Measurements from ENCODE around the gene TXNRD1.
"Not testable (repeated sequence)": the region's sequence is repeated elsewhere in the genome, so short reads cannot be mapped to it uniquely, and the experiment has no call there.

Gene TXNRD1

DNA sequence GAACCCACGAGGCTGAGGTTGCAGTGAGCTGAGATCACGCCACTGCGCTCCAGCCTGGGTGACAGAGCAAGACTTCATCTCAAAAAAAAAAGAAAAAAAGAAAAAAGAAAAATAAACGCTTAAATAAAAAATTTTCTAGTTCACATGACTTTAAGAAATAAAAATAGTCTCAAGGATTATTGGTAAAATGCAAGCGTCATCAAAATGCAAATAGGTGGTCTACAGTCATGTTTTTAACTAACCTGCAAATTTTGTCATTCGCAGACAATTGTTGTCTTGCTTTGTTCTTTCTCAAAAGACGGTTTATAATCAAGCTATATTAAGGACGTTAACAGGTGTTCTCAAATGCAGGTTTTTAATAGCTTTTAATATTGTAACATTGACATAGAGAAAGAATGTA, 22.4 kb downstream of the TXNRD1 start:
- no peak for DNase-seq (ENCODE audit: low read depth)

DNA sequence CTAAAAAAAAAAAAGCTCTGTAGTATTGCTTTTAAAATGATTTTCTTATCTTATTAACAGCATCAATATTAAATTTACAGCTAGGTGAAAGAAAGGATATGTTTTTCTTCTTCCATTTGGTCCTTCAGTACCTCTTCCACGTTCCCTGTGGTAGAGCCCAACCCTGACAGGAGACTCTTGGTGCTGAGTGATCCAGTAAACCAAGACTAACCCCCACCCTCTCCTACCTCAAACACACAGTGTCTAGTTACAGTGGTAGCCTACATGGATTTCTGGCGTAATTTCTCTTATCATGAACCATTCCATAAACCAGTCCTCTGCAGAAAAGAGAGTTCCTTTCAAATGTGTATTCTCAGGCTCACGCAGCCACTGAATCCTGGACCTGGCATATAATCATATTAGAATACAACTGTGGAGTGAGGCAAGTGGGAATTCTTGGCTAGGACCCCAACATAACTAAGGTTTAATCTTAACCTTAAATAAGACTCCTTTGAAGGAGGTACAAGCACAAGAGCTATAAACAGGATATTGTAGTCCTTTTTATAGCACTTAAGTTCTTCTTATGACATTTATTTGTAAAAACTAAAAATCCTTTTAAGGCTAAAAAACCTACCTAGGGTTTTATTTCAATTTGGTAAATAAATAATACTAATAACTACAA, 27.1 kb downstream of the TXNRD1 start:
- no peak for DNase-seq (ENCODE audit: low read depth)

DNA sequence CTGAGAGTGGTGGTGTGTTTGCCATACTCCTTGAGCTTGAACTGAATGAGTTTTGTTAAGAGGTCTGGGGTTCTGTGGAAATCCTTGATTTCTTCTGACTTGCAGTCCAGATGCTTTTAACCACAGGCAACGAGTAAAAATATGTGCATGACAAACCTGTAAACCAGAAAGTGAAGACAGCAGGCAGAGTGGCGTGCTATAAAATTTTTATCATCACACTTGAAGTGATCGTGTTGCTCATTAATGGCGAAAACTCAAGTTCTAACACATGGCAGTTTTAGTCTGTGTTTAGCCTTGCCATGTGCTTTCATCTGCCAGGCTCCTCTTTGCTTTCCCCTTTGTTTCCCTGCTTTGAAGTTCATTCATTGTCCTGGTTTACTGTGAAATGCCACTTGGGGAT, 28.0 kb downstream of the TXNRD1 start:
- no peak for DNase-seq (ENCODE audit: low read depth)

DNA sequence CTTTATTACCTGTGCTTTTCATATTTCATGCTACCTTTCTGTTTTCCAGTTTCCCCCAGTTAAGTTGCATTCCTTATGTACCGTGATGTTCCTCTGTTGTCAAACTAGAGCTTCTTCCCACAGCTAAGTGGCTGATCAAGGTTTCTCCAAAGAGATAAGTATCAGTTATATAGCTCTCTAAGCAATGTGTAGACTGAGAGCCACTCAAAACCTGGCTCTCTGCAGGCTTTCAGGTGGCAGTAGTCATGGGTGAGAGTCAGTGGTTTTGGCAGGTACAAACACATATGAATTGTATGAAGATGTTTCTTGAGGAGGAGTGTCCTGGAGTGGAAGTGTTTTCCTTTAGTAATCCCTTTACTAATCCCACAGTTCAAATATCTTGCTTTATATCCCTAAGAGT, 28.4 kb downstream of the TXNRD1 start:
- DNase-seq (ENCODE audit: low read depth) = no peak

DNA sequence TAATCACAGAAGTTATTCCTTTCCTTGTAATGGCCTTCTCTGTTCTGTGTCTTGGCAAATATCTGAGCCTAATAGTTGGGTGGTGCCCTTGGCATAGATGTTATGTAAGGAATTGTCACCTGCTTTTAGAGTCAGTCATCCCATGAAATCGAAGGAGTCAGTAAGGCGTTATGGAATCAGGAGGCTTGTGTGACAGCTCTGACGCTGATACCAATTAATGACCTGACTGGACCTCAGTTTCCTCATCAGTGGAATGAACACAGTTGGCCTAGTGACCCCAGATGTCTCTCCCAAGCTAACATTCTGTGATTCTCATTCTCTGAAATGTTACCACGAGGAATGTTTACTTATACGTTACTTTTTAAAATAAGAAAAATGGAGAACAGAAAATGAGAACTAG, 32.1 kb downstream of the TXNRD1 start:
- DNase-seq (ENCODE audit: low read depth) = no peak

DNA sequence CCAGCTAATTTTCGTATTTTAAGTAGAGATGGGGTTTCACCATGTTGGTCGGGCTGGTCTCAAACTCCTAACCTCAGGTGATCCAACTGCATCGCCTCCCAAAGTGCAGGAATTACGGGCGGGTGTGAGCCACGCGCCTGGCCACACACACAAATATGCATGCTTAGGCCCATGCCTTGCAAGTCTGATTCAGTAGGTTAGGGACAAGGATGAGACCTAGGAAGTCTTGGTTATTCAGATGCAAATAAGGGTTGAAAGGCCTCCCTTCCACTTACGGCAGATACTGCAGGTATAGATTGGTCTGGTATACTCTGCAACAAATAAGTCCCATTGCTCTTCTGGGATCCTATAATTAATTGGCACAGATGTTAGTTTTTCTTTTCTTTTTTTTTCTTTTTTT, 32.9 kb downstream of the TXNRD1 start:
- no peak for DNase-seq (ENCODE audit: low read depth)

DNA sequence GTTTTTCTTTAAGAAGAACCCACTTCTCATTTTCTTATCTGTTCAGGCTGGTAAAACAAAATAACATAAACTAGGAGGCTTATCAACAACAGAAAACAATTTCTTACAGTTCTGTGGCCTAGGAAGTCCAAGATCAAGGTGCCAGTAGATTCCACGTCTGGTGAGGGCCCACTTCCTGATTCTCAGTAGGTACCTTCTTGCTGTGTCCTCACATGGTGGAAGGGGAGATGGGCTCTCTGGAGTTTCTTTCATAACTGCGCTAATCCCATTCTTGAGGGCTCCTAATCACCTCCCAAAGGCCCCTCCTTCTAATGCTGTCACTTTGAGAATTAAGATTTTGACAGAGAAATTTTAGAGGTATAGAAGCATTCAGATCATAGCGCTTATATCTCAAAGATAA, 33.4 kb downstream of the TXNRD1 start:
- DNase-seq (ENCODE audit: low read depth) = no peak

DNA sequence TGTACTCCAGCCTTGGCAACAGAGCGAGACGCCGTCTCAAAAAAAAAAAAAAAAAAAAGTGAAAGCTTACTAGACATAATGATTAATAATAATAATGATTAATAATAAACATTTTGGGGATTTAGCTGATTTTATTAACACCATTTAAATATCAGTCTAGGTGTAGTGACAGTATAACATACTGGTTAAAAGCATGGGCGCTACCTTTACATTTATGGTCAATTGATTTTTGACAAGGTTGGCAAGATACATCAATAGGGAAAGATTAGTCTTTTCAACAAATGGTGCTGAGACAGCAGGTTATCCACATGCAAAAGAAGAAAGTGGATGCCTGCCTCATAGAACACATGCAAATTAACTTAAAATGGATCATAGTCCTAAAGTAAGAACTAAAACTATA, 34.3 kb downstream of the TXNRD1 start:
- DNase-seq (ENCODE audit: low read depth) = no peak

DNA sequence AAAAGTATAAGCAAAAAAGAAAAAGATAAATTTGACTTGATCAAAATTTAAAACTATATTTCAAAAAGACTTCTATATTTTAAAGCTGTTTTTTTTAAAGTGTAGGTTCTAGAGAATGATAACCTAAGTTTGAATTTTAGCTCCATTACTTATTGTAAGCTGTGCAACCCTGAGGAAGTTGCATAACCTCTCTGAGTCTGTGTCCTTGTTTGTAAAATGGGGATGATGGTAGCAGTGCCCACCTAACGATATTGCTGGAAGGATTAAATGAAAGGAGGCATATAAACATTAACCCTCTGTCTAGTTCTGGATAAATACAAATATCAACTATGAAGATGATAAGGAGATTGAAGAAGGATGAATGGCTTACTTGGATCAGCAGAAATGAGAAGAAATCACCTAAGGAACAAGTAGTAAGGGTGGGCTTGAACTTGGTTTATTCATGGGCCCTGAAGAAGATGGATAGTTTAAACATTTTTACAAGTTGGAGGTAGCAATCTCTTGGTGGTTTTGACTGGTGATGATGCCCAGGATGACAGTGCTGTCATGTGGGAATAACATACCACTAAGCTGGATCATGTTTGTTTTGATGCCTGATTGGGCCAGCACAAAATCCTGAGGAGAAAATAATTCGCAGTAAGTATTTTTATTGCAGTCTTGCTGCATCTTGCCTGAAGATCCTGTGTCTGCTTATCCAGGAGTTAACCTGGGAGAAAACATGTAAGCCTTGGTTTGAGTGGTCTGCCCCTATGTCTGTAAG, 35.0 kb downstream of the TXNRD1 start:
- DNase-seq (ENCODE audit: low read depth) = no peak

DNA sequence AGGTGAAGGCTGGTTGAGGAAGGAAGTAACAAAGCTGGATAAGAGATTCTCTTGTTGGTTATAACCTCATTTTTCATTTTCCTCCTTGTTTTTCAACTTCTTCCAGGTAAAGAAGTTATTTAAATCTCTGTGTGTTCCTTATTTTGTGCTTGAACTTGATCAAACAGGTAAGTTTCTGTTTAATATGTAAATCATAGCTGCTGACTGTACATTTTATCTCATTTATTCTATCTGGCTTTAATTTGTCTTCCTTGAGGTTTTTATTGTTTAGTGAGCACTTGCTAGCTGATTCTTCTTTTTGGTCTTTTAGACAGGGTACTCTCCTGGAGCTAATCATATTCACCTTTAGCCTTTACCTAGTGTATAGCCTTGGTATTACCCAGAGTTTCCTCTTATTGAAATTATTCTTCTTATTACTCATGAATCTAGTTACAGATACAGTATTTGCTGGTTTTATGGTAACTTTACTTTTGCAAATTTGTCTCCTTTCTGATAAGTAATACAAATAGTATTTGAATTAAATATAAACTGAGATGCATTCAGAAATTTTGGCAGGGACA, 42.4 kb downstream of the TXNRD1 start:
- DNase-seq (ENCODE audit: low read depth) = no peak

DNA sequence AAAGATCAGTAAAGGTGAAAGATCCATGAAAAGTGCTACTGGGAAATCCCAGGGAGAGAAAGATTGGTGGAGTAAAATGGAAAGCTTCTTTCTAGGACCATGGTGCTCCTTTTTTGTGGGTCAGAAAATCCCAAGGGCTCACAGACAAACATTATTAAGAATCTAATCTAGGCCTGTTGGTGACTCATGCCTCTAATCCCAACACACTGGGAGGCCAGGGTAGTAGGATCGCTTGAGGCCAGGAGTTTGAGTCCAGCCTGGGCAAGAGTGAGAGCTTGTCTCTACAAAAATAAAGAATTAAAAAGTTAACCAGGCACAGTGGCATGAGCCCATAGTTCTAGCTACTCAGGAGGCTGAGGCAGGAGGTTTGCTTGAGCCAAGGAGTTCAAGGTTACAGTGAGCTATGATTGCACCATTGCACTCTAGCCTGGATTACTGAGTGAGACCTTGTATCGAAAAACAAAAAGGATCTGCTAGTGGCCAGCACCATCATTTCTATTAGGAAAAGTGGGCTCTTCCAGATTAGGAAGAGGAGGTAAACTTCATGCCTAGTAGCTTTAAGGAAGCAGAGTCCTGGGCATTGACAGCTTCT, 43.0 kb downstream of the TXNRD1 start:
- DNase-seq (ENCODE audit: low read depth) = no peak

DNA sequence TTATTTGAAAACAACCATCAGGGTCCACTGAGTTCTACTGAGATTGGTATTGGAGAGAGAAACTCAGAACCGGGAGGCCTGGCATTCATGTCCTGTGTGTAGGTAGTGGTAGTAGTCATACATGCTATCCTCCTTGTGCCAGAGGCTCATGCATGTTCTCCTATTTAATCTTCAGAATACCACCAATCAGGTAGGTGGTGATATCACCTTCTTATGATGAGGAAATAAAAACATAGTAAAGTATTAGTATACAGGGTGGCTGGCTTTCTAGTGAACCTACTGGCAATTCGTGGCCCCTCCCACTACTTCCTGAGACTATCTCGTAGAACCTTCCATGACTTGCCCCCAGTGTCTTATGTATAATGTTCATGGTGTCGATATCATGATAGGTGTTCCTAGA, 47.4 kb downstream of the TXNRD1 start:
- no peak for DNase-seq (ENCODE audit: low read depth)

DNA sequence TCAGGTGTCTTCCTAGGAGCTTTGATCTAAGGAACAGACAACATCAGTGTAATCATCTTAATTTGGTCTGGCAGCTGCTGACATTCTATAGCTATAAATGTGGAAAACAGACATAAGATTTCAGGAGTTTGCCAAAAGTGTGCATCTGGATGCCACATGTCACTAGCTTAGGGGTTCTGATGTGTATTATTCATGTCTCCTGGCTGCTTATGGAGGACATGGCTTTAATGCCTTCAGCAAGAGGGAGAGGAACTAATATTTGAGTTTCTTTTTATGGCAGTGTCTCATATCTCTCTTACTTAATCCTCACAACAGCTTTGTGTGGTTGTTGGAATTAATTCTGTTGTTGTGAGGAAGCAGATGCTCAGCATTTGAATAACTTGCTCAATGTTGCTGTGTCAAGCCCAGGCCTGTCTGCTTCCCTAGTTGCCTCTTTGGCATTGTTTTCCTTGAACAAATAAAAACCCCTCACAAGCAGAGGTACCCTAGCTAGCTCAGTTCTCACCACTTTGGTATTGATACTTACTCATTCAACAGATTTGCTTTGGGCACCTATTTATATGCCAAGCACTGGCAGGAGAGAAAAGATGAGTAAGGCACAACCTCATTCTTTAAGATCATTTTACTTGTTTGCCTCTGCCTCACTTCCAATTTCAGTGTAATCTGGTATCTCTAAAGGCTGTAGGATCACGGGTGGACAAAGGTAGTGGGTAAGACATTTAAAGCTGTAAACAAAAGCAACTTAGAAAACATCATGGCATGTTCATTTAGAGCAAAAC, 48.2 kb downstream of the TXNRD1 start:
- DNase-seq (ENCODE audit: low read depth) = no peak

DNA sequence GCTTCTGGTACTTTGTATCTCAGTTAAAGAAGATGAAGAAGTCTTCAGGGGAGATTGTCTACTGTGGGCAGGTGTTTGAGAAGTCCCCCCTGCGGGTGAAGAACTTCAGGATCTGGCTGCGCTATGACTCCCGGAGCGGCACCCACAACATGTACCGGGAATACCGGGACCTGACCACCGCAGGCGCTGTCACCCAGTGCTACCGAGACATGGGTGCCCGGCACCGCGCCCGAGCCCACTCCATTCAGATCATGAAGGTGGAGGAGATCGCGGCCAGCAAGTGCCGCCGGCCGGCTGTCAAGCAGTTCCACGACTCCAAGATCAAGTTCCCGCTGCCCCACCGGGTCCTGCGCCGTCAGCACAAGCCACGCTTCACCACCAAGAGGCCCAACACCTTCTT, 49.9 kb downstream of the TXNRD1 start:
- not testable (repeated sequence) for DNase-seq (ENCODE audit: low read depth)

DNA sequence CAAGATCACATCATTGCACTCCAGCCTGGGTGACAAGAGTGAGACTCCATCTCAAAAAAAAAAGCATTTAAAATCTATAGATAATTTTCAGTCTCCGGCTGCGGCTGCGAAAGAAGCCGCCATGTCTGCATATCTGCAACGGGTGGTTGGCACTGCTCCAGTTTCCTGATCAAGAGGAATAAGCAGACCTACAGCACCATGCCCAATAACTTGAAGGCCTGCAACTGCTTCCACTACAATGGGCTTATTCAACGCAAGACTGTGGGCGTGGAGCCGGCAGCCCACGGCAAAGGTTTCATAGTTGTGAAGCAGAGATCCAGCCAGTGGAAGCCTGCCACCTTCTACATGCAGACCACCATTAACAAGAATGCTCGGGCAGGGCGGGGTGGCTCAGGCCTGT, 57.4 kb downstream of the TXNRD1 start:
- no peak for DNase-seq (ENCODE audit: low read depth)

DNA sequence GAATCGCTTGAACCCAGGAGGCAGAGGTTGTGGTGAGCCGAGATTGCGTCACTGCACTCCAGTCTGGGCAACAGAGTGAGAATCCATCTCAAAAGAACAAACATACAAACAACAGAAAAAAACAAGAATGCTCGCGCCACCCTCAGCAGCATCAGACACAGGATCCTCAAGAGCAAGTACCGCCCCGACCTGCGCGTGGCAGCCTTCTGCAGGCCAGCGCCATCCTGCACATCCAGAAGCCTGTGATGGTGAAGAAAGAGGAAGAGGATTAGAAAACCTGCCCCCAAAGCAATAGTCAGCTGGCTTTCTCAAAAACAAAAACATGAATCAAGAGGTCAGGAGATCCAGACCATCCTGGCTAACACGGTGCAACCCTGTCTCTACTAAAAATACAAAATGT, 57.9 kb downstream of the TXNRD1 start:
- no peak for DNase-seq (ENCODE audit: low read depth)

DNA sequence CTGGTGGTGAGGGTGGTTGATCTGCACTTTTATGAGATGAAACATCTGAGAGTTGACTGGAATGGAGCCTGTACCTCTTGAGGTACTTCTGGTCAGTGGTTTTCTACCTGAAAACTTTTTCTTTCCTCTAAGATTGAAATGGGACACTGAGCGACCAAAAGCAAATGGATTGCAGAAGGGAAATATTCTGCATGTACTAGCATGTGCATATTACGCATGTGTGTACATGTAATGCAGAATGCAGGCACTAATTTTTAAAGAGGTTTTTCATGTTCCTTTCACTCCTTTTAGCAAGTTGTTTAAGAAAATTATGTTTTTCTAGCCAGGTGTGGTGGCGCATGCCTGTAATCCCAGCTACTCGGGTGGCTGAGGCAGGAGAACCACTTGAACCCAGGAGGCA, 59.2 kb downstream of the TXNRD1 start:
- no peak for DNase-seq (ENCODE audit: low read depth)

DNA sequence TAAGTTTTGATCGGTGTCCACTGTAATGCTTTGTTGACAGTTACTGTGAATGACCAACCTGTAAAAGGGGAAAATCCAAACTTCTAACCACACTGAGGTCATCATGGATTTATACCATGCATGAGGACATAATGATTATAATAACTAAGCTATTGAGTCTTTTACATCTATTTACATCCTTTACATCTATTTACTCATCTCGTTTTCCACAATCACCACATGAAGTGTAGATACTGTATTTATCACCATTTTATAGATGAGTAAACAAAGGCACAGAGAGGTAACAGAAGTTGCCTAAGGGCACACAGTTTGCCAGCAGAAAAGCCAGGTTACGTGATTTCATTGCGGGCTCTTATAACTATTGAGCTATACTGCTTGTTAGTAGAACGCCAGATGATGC, 60.1 kb downstream of the TXNRD1 start:
- DNase-seq (ENCODE audit: low read depth) = no peak

DNA sequence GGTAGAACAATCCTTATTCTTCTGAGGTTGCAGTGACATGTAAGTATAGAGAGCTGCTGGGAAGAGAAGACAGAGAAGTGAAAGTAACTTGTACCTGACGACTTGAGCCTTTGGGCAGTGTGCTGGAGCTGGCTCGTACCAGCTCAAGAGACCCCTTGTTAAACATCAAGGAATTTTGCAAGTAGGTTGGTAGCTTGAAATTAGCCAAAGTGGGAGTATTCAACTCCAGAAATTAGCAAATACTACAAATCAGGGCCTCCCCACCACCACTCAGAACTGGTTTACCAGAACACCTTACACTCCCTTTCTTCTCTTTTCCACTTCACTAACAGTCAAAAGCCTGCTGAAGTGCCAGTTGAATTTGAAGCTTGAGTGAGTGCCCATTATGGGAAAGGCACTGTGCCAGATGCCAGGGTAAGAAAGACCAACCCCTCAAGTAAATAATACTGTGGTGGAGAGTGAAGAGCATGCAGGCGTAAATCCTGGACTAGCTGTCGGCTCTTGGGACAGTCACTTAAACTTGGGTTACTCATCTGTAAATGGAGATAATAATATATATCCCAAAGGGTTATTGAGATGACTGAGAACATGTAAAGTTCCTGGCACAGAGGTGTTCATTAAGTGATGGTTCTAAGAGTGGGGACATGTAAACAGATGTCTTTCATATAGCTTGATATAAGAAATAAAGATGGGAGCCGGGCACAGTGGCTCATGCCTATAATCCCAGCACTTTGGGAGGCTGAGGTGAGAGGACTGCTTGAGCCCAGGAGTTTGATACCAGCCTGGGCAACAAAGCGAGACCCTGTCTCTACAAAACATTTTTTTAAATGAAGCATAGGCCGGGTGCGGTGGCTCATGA, 60.9 kb downstream of the TXNRD1 start:
- DNase-seq (ENCODE audit: low read depth) = no peak

DNA sequence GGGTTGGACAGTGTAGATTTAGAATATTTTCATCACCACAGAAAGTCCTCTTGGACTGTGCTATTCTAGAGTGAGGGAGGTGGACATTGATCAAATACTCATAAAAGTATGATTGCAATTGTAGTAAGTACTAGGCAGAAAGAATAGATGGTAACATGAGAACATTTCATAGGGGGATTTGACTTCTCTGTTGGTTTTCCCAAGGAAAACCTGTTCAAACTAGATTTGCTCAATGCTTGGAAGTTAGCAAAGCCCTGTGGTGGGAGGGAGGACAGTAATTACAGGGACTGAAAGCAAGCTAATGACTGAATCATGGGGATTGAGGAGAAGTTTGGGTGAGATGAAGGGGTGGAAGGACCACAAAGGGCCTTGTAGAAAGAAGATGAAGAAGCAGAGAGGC, 63.6 kb downstream of the TXNRD1 start:
- no peak for DNase-seq (ENCODE audit: low read depth)

DNA sequence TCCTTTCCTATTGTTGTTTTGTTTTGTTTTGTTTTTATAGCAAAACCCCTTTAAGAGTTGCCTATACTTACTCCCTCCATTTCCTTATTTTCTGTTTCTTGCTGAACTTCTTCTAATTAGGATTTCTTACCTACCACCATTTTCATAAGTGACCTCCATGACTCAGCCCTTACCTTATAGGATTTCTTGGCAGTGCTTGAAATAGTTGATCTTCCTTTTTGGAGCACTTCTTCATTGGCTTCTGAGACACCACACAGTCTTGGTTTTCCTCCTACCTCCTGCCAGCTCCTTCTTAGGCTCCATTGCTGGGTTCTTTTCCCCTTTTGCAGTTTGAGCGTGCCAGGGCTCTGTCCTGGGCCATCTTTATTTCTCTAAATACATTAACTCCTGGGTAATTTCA, 64.5 kb downstream of the TXNRD1 start:
- DNase-seq (ENCODE audit: low read depth) = no peak
